Stimulated activated CD4-positive, alpha-beta T cell treated with anti-CD3 and anti-CD28 coated beads, Interleukin-1b, Interleukin-23, amount 100 ng/mL, for 4 hours (primary cell): ENCODE data around the gene ZBTB47.

Source experiments
- DNase-seq, 2 donors: peaks; one replicate each; pipeline ENCODE4 v3.0.0-alpha.2; 2020; ENCODE audit warnings: low read depth in 2 of 2

The ZBTB47 gene

DNA sequence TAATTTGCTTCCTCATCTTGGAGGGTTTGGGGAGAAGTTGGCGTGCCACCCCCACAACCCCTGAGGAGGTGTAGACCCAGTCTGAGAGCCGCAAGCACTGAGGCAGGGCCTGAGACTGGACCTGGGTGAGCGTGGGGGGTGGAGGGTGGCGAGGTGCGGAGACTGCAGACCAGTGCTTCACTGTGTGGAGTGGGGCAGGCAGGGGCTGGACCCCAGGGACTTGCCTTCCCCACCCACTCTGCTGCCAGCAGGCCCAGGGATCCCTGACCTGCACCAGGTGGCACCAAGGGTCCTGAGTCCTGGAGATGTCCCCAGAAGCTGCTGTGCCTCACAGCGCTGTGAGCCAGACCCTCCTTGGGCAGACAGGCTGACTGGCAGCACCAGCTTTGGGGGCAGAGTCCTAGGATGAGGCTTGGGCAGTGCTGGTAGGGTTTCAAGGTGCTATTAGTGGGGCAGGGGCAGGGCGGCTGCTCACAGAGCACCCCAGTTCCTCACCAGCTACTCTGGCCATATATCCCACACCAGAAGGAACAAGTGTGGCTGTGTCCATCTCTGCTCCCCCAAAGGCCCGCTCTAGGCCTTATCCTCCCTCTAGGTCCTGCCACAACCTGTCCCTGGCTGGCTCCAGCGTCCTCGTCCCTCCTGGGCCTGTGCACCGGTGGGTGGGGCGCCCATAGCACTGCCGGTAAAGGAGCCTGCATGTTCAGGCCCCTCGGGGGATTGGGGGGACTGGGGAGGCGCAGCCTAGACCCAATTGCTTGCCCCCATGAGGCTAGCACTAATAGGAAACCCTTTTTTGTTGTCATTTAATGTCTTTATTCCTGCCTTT lies 11.8 kb downstream of the ZBTB47 start:
- no peak for DNase-seq

DNA sequence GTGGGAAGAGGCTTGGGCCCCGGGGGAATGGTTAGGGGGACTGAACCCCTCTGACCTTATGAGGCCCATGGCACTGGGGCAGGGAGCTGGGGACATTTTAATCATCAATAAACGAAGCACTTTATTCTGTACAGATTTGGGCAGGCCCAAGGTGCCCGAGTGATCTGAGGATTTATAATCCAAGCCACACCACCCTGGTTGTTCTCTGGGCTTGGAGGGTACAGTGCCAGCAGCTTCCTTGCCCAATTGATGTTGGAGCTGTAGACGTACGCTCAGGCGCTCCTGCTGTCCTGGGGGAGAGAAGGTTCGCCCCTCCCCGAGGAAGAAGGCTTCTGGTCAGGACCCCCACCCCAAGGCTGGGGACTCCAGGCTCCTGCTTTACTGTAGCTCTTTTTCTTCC lies 12.5 kb downstream of the ZBTB47 start:
- DNase-seq = no peak

DNA sequence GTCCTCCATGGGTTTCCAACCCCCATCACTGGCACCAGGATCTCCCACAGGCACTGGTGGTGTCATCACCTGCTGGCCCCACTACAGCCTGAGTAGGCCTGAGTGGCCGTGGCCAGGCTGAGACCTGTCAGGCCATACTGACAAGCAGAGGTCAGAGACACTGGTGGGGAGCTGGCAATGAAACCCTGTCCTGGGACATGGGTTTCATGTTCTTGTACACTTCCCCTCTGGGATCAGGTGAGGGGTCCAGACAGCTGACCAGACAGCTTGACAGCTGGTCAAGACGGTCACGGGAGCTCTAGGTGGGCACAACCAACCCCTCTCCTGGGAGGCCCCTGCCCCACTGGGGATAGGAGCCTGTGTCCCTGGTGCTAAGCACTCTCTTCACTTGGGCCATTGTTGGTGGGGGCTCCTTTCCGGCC lies 13.1 kb downstream of the ZBTB47 start:
- DNase-seq = no peak

DNA sequence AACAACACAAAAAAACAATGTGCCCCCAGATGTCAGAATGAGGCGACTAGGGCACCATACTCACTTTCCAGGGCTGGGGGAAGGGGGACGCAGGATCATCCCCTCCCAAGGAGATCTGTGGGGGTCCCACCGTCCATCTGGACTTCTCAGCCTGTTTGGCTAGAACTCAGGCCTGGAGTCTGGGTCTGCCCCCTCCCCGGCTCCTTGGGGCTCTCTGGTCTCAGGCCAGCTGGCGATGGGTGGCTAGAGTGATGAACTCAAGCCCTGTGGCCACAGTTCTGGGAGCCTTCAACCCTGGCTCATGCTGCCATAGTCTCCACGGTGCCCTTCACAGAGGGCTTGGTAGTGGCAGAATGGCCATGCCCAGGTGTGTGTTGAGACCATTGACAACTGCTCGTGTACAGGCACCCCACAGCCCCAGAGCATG lies 13.6 kb downstream of the ZBTB47 start:
- no peak for DNase-seq

DNA sequence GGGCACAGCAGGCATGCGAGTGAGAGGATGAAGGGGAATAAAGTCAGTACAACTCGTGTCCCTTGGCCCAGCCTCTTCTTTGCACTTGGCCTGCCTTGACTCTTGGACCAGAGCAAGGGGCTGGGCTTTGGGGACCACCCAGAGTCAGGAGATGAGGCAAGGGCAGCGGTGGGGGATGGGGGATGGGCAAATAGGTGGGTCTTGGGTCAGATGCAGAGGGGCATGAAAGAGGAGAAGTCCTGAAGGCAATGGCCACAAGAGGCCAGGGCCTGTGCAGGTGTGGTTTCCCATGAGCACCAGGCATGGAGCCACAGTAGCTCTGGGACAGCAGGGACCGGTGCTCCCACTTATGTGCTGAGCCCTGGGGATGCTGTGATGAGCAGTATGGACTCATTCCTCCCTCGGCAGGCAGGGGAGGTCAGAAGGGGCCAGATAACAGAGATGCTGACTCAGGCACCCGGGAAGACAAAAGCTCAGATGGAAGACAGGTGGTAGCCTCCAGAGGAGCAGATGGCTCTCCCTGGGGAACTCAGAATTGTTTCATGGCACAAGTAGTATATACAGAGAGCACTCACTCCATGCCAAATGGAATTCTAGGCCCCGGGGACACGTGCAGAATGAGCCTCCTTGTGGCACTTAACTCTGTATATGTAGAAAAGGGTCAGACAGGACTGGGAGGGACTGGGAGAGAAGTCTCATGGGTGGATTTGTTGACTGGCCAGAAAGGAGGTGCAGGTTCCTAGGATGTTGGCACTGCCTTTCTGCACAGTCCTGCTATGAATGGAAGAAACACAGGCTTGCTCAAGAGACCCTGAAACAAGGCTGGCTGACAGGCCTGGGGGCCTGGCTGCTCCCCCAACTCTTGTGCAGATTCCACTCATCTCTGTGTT lies 14.3 kb downstream of the ZBTB47 start:
- DNase-seq = no peak

DNA sequence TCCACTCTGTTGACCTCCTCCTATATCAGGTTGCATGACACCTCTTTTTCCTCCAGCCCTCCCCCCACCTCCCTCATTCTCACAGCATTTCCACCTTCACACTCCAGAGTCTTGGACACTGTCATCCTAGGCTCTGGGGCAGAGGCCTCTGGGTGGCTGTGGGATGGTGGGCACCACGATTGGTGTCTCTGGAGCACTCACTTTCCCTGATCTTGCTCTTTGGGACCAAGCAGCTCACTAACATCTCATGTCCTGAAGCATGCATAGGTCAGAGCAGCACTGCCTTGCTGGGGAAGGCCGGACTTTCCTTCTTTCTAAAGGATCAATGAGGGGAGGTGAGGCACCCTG lies 14.9 kb downstream of the ZBTB47 start:
- no peak for DNase-seq

DNA sequence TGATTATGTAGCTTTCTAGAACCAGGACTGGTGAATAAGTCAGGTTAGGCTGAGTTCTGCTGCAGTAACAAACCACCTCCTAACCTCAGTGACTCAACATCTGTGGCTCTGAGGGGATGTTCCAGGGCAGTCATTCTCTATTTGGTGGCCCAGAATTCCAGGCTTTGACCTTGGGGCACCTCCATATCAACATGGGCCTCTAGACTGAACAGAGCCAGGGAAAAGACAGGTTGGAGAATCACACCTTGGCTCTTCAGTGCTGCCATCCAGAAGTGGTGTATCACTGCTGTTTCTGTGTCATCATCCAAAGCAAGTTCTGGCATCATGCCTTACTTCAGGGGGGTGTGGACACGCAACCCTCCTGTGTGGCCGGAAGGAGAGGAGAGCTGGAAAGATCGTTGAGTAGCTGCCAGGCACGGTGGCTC lies 15.3 kb downstream of the ZBTB47 start:
- DNase-seq = no peak

DNA sequence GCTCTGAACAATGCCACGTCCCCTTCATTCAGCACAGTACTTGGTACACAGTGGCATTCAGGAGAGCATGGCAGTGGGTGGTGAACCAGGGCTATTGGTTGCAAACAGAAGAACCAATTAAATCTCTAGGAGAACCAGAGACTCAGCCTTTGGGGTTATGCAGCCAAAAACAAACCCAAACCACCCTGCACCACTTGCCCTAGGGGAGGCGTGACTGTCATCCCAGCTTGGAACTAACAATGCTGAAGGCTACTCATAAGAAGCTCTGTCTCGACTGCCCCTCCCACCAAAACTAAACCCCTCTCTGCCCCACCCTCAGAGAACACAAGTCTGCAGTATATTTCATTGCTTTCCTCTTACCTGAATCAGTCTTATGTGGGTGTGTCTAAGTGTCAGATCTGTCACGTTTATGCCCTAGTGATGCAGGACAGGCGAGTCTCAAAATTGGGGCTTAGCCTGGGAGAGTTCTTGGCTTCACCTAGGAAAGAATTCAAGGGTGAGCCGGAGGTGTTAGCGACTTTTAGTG lies 16.6 kb downstream of the ZBTB47 start:
- no peak for DNase-seq

DNA sequence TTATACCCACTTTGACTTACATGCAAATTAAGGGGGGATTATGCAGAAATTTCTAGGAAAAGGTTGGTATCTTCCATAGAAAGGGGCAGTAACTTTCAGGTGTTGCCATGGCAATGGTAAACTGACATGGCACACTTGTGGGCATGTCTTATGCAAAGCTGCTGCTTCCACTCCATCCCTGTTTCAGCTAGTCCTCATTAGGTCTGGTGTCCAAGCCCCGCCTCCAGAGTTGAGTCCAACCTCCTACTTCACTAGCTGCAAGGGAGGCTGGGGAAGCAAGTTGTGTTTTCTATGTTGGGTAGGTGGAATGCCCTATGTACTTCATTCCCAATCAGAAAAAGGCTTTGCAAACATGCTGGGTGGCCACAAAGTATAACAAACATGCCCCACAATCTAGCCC lies 17.2 kb downstream of the ZBTB47 start:
- no peak for DNase-seq

DNA sequence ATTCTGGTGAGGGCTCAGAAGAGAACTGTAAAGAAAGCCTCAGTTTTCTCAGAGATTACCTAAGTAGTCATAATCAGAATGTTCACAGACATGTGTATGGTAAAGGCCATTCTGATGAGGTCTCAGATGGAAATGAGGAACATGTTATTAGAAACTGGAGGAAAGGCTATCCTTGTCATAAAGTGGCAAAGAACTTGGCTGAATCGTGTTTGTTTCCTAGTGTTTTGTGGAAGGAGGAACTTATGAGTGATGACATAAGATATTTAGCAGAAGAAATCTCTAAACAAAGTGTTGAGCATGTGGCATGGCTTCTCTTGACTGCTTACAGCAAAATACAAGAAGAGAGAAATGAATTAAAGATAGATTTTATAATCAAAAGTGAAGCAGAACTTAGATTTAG lies 19.0 kb downstream of the ZBTB47 start:
- DNase-seq = no peak

DNA sequence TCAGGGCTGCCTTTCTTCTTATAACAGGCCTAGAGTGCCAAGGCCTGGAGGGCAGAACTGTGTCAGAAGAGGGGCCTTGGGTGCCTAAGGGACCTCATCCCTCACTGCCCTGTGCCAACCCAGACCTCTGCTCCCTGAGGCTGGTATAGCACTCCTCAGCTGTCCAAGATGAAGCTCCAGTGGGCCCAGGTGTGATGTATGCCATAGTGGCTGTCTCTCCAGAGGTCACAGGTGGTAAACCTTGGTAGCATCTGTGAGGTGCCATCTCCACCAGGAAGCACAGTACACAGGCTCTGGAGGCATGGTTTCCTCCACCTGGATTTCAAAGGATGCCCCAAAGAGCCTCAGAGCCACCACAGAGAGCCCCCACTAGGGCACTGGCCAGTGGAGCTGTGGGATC lies 19.6 kb downstream of the ZBTB47 start:
- DNase-seq = no peak

DNA sequence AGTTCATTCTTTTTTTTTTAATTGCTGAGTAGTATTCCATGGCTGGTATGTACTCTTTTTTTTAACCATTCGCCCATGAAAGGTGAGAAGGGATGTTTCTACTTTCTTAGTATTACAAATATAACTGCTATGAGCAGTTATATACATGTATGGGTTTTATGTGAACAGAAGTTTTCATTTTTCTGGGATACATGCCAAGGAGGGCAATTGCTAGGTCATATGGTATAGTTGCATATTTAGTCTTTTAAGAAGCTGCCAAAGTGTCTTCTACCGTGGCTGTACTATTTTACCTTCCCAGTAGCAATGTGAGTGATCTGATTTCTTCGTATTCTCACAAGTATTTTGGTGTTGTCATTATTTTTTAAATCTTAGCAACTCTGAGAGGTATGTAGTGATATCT lies 20.6 kb downstream of the ZBTB47 start:
- no peak for DNase-seq

DNA sequence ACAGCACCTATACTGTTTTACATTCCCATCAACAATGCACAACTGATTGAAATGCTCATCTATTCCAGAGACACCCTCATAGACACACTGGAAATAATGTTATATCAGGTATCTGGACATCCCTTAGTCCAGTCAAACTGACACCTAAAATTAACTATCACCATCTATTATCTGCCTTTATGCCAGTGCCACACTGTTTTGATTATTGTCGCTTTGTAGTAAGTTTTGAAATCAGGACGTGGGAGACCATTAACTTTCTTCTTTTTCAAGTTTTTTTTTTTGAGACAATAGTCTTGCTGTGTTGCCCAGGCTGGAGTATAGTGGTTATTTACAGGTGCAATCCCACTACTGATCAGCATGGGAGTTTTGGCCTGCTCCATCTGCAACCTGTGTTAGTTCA lies 22.4 kb downstream of the ZBTB47 start:
- DNase-seq = no peak

DNA sequence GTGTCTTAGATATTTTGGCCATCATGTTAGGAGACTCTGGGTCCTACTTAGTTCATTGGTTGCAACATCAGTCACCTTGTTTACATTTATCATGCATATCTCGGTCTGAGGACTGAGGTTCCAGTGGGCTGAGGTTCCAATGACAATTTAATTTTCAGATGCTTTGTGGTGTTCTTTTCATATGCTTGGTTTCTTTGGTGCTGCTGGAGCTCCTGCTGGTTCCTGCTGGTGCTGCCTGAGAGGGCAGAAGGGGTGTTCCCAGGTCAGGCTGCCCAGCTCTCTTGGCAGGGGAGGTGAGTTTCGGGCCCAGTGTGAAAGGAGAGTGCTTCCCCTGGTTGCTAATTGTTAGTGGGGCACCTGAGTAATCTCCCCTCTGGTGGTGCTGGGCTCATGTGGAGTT lies 24.9 kb downstream of the ZBTB47 start:
- no peak for DNase-seq

DNA sequence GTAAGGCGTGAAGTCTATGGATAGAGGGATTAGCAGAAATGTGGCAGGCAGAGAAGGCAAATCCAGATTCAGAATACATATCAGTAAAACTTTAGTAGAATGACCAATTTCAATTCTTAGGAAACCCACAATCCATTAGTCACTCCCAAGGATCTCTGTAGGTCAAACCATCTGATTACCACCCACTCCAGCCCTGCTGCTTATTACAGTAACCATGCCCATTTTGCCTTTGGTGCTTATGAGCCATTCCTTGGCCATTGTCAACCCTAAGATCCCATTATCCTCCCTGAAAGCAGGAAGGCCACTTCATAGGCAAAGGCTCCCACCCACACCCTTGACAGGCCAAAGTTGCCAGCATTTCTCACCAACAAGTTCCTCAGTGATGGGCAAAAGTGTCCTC lies 26.8 kb downstream of the ZBTB47 start:
- DNase-seq = no peak

DNA sequence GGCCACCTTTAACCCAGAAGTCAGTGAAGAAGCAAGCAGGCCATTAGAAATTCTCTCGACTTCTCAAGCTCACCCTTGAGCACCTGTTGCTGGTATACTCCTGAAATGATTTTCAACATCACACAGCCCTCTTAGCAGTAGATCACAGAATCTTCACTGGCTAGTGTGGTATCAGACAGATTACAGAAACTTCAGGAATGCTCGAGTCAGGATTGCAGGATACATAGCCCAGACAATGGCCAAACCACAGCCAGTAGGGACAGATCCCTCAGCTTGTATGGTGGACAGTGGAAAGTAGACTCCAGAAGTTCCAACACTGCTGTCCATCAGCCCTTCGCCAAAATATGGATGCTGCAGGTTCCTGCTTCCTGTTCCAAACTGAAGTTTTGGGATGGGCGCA lies 27.3 kb downstream of the ZBTB47 start:
- DNase-seq = no peak

DNA sequence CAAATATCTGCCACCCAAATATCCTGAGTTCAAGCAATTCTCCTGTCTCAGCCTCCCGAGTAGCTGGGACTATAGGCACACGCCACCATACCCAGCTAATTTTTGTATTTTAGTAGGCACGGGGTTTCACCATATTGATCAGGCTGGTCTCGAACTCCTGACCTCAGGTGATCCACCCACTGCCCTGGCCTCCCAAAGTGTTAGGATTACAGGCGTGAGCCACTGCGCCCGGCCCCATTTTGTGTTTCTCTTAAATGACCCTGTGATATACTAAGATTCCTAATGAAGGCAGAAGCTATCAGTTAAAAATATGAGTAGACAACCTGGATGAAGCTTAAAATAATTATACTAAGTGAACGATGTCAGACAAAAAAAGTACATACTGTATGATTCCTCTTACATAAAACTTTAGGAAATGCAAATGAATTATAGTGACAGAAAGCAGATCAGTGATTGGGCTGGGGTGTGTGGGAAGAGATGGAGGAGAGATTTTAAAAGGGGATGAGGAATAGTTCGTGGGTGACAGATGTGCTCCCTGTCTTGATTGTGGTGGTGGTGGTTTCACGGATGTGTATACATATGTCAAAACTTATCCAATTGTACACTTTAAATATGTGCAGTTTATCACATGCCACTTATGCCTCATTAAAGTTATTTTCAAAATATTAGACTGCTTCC lies 28.0 kb downstream of the ZBTB47 start:
- DNase-seq = no peak

DNA sequence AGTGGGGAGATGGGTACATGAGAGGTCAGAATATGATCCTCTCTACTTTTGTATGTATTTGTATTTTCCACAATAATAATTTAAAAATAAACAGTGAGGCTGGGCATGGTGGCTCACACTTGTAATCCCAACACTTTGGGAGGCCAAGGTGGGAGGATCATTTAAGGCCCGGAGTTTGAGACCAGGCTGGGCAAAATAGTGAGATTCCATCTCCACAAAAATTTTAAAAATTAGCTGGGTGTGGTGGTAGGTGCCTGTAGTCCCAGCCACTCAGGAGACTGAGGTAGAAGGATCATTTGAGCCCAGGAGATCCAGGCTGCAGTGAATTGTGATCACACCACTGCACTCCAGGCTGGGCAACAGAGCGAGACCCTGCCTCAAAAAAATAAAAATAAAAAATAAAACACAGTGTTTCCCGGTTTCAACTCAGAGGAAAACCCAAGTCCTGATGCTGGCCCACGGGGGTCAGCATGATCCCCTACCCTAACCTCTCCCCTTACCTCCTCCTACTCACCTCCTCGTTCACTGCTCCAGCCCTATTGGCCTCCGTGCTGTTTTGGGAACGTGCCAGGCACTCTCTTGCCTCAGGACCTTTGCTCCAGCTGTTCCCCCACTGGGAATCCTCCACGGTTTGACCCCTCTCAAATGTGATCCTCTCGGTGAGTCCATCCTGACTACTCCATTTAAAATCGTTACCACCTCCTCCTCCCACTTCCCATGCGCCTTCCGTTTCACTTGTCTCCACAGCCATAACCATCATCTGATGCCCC lies 29.0 kb downstream of the ZBTB47 start:
- DNase-seq = no peak

DNA sequence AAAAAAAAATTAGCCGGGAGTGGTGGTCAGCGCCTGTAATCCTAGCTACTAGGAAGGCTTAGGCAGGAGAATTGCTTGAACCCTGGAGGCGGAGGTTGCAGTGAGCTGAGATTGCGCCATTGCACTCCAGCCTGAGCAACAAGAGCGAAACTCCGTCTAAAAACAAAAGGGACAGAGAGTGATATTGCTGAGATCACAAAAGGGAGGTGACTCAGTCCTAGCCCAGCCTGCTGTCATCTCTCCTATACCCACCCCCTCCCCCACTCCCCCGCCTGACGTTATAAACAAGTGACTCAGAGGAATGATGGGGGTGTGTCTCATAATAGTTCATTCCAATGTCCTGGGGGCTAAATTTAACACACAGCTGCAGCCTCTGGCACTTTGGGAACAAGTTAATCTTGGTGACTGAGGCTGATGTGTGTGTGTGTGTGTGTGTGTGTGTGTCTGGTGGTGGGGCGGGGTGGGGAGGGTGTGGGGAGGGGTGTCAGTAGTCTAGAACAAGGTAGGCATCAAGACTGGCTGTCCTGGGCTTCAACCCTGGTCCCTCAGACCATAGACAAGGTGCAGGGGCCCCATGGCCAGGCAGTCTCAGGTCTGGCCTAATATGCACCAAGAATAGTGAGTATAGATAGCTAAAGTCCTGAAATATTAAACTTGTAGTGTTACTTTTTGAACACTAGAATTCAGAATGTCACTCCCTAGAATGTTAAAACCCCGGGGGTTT lies 30.5 kb downstream of the ZBTB47 start:
- peak in 1 of 2 donors; percentile 32 for DNase-seq

DNA sequence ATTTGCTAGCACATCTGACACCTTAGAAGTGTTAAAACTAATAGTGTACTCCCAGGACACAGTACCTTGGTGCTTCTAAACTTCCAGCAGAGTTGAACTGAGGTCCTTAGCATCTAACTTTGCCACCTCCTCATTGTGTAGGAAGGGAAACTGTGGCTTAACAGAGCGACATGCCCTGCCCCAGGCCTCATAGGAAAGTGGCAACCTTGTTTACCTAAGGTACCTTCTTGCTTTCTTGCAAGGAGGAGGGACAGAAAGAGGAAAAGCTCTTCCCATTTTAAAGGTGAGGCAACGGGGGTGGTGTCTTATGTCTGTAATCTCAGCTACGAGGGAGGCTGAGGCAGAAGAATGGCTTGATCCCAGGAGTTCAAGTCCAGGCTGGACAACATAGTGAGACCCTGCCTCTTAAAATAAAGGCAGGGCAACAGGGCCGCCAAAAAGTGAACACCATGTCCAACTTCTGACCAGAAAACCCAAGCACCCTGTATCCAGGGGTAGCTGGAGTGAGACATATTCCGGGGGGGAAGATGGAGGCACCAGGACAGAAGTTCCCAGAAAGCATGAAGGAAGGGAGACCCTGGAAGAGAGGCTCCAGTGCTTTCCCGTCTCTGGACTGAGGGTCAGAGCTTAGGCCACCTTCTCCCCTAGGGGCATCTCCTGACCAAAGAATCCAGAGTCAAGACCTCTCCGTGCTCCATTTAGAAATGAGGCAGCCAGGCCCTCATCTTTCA lies 31.3 kb downstream of the ZBTB47 start:
- no peak for DNase-seq
